GM10248 (cell line): Measurements from ENCODE around the gene ABHD12.
A peak's percentile ranks its signal among the peaks of the same experiment; 100 is the strongest.

Experiments used
- CTCF ChIA-PET: fragments of 300-600 bp; sonication (Branson Sonifier 250); formaldehyde crosslinking; extraction: SDS; loops from one replicate; lab custom pipeline; 2021; ENCODE audit warnings: antibody characterized with exemption; lab: Yijun Ruan, JAX
- POLR2A ChIA-PET: fragments of 350-650 bp; sonication (Branson Sonifier 250); formaldehyde crosslinking; extraction: SDS; loops from one replicate; lab custom pipeline; 2020; ENCODE audit warnings: antibody characterized with exemption; lab: Yijun Ruan, JAX
- DNase-seq: peaks from one replicate; pipeline ENCODE4 v3.0.0; 2012; ENCODE audit errors: extremely low spot score
- TF ChIP-seq, protein P1 (sequence below): IDR thresholded peaks from 2 replicates; pipeline ENCODE4 v1.5.1; 2012; ENCODE audit warnings: mild to moderate bottlenecking, low read depth; ENCODE audit errors: extremely low read depth, missing control alignments, control extremely low read depth

ABHD12 gene

DNA sequence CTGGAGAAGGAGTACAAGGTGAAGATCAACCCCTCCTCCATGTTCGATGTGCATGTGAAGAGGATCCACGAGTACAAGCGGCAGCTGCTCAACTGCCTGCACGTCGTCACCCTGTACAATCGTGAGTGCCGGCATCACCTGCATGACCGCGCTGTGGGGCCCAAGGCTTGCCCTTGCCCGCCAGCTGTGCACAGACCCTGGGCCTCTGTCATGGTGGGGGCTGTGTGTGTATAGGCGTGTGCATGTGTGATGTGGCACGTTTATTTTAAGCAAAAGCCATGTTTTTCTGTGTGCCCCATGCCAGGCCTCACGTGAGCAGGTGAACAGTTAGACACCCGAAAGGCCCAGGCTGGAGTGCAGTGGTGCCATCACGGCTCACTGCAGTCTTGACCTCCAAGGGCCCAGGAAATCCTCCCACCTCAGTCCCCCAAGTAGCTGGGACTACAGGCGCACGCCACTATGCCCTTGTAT is 106.5 kb downstream of the ABHD12 start:
- ChIA-PET CTCF (interaction anchor here (1.5 kb wide), 1 partner anchor 115 kb away, joined by 4 read pairs; no protein-coding TSS in a partner anchor), POLR2A (no interaction called here)
- DNase-seq = no peak
- TF ChIP-seq, protein P1, sequence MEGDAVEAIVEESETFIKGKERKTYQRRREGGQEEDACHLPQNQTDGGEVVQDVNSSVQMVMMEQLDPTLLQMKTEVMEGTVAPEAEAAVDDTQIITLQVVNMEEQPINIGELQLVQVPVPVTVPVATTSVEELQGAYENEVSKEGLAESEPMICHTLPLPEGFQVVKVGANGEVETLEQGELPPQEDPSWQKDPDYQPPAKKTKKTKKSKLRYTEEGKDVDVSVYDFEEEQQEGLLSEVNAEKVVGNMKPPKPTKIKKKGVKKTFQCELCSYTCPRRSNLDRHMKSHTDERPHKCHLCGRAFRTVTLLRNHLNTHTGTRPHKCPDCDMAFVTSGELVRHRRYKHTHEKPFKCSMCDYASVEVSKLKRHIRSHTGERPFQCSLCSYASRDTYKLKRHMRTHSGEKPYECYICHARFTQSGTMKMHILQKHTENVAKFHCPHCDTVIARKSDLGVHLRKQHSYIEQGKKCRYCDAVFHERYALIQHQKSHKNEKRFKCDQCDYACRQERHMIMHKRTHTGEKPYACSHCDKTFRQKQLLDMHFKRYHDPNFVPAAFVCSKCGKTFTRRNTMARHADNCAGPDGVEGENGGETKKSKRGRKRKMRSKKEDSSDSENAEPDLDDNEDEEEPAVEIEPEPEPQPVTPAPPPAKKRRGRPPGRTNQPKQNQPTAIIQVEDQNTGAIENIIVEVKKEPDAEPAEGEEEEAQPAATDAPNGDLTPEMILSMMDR = no peak

DNA sequence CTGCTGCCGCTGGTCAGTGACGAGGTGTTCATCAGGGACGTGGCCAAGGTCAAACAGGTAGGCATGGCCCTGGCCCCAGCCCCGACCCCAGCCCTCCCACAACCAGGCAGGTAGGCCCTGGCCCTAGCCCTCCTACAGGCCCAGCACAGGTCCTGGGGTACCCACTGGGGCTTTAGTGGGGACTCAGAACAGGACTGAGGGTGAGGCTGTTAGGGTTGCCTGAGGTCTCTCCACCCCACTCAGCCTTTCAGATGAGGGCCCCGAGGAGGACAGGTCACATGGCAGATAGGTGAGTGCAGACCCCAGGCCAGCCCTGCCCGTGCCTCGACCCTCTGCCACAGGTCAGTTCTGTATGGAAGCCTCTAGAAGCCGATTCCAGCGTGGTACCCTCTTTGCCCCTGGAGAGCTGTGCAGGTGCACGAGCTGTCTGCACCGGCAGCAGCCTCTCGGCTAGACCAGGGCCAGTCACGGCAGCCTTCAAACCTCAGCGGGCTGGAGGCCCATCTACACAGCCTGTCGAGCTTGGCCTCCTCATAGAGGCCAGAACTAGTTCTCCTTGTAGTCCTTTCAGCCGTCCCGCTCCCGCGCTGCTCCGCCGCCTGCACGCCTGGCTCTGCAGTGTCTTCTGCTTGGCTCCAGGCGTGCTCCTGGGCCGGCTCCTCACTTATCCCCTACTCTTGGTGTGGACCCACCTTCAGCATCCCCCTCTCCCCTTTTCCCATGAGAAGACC is 107.2 kb downstream of the ABHD12 start:
- DNase-seq = no peak
- ChIA-PET CTCF (interaction anchor here (1.5 kb wide), 1 partner anchor 116 kb away, joined by 4 read pairs; no protein-coding TSS in a partner anchor), POLR2A (no interaction called here)
- TF ChIP-seq, protein P1 = no peak

DNA sequence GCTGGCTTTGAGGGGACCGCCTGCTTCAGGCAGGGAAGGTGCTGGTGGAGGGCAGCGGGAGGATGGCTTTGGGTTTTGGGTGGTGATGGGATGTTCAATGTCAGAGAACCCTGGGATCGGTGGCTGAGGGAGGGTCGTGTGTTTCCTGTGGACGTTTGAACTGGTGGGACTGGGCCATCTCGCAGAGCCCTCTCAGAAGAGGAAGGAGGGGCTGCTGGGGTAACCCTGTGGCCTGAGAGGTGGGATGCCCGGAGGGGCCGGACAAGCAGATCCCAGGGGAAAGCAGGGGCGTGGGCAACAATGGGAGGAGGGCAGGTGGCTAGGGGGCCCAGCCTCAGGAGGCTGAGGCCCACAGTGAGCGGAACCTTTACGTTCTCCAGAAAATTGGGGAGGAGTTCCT is 107.8 kb downstream of the ABHD12 start:
- ChIA-PET POLR2A (no interaction called here), CTCF (interaction anchor here (1.5 kb wide), 1 partner anchor 116 kb away, joined by 4 read pairs; no protein-coding TSS in a partner anchor)
- DNase-seq = no peak
- TF ChIP-seq, protein P1 = no peak

DNA sequence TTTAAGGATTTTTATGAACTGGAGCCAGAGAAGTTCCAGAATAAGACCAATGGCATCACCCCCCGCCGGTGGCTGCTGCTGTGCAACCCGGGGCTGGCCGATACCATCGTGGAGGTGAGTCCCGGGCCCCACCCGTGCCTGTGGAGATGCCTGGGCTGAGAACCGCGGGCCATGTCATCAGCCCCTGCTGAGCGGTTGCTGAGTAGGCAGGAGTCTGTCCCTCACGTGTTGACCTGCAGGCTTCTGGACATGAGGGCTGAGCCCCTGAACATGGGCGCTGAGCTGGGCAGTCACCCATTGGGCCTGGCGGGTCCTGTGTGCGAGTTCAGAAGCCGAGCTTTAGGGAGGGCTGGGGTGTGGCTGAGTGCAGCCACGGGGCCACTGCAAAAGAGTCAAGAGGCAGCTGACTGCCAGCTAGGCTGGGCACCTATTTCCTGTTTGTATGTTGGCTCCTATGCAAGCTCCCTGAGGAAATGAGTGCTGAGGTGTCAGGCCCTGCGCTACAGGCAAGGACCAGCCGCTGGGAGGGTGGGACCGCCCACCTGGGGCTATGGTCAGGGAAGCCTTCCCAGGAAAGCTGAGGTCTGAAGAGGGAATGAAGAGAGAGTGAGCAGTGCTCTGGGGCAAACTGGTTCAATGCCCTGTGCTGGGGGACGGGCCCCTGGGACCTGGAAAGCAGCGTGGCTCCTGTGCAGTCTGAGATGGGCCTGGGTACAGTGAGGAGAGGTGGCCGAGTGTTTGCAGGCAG is 108.4 kb downstream of the ABHD12 start:
- ChIA-PET CTCF (no interaction called here), POLR2A (no interaction called here)
- no peak for DNase-seq
- TF ChIP-seq, protein P1 = no peak

DNA sequence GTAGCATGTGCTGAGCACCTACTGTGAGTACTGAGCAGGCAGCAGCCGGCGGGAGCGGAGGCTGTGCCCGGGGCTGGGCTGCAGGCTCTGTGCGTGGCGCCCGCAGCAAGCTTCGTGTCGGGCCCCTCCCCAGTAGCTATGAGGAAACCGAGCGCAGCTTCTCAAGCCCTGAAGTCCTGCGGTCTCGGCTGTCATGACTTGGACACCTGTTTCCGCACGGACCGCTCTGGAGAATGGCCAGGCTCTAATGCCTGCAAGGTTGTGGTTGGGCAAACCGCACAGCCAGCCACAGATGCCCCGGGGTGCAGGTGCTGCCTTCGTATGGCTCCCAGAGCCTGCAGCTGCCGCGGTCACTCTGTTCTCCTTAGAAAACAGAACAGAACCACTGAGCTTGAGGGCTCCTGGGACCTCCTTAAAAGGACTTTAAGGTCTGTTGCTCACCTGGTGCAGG is 109.1 kb downstream of the ABHD12 start:
- CTCF ChIA-PET = no interaction called here
- peak; percentile 61 for DNase-seq
- POLR2A ChIA-PET = no interaction called here
- TF ChIP-seq, protein P1 = no peak
